NCI-H2107 (cell line): ENCODE data around the gene METTL1.
"Not testable (repeated sequence)": the region's sequence is repeated elsewhere in the genome, so short reads cannot be mapped to it uniquely, and the experiment has no call there.

Experiments used
- DNase-seq: peaks from one replicate; lab custom pipeline; 2025; lab: John Stamatoyannopoulos, UW

Gene METTL1

DNA sequence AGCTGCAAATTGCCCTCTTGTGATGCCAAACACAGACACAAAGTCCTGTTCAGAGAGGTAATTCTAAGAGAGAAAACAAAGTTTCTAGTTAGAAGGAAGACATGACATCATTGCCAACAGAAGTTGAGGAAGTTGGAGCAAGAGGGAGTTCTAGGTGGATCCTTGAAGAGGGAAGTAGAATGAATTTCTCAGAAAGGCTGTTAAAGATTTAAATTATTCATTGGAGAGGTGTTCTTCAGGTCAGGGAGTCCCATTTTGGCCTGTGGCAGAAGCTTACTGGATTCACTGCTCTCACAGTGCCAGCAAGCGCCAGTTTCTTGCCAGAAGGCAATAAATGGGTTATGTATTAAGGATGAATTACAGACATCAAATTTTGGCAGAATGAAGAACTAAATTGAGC, 26.0 kb upstream of the METTL1 start:
- no peak for DNase-seq

DNA sequence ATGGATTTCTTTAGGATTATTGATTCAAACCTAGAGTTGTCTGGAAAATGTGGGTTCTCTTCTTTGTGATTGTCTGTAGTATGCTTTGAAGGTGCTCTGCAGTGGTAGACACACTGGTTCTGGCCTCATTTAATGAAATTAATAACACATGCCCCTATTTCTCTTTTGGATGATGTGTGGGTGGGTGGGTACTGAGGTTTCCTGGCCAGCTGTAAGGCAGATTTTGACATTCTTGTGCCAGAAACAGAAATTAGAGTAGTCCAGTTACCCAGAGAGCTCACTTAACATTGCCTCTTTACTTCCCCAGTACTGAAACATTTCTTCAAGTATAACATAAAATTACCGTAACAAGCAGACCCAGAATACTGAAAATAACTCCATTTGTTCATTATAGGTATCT, 25.1 kb upstream of the METTL1 start:
- DNase-seq = no peak

DNA sequence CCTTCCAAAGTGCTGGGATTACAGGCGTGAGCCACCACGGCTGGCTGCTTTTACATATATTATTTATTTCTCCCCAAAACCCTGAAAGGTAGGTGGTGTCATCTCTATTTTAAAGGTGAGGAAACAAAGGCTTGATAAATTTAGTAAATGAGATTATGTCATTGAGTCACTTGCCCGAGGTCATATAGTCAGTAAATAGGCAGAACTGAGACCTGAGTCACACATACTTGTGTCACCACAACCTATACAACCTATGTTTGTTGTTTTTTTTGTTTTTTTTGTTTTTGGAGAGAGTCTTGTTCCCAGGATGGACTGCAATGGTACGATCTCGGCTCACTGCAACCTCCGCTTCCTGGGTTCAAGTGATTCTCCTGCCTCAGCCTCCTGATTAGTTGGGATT, 23.4 kb upstream of the METTL1 start:
- DNase-seq = no peak

DNA sequence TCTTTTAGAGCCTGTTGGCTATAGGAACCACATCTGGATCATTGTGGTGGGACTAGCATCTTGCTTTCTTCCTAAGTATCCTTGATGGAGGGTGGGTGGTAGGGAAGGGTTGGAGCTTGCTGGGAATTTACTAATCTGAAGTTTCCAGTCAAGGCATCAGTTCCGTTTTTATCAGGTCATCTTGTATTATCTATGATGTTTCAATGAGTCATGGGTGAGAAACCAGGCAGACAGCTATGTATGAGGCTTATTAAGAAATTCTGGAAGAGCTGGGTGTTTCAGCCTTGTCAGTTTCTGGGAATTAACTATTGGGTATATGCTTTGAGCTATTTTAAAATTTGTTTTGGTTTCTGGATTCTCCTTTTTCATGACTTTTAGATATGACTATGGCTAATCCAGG, 22.0 kb upstream of the METTL1 start:
- DNase-seq = no peak

DNA sequence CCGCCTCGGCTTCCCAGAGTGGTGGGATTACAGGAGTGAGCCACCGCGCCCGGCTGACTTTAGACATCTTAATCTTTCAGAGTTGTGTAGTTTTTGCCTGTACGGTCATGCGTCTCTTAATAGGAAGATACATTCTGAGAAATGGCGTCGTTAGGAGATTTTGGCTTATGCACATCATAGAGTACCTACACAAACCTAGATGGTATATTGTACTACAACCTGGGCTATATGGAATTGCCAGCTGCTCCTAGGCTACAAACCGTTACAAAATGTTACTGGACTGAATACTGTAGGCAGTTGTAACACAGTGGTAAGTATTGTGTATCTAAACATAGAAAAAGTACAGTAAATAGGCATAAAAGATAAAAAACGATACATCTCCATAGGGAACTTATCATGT, 12.0 kb upstream of the METTL1 start:
- no peak for DNase-seq

DNA sequence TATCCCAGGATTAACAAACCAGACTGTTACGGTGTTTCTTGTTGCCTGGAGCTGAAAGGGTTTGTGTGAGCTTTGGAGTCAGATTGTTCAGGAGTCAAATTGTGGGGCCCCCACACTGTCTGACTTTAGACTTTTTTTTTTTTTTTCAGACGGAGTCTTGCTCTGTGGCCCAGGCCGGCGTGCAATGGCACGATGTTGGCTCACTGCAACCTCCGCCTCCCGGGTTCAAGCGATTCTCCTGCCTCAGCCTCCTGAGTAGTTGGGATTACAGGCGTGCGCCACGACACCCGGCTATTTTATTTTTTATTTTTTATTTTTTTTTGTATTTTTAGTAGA, 11.5 kb upstream of the METTL1 start:
- no peak for DNase-seq

DNA sequence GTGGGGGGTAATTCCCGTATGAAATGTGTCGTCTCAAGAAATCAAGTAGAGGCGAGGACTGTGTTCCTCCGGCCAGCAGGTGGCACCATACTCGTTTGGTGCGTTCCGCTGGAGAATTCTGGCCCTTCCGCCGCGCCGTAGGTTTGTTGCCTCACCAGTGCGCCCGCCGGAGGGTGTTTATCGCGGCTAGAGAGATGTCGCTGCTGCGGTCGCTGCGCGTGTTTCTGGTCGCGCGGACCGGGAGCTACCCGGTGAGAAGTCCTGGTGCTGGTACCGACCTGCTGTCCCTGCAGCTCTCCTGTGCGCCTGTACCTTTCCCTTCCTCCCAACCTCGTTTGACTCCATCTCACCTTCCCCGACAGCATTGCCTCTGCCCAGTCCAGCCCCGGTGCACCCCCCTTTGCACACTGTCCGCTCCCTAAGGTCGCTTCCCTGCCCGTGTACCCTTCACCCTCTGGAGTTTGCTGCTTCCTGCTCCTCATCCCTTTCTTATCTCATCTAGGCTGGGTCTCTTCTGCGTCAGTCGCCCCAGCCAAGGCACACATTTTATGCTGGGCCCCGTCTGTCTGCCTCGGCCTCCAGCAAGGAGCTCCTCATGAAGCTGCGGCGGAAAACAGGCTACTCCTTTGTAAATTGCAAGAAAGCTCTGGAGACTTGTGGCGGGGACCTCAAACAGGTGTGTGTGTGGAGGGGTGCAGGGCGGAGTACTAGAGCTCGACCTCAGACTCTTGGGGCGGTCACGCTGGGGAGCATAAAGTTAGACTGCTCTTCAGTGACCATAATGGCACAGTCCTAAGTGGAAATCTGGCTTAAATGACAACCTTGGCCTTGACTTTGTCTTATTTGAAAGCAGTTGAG, 10.9 kb upstream of the METTL1 start, which contains the start of gene TSFM:
TSS of gene TSFM (plus strand) at position 180 of the 858 bp plus-strand sequence. CDS start at position 195, 15 bp downstream.
- peak; percentile 95 for DNase-seq

DNA sequence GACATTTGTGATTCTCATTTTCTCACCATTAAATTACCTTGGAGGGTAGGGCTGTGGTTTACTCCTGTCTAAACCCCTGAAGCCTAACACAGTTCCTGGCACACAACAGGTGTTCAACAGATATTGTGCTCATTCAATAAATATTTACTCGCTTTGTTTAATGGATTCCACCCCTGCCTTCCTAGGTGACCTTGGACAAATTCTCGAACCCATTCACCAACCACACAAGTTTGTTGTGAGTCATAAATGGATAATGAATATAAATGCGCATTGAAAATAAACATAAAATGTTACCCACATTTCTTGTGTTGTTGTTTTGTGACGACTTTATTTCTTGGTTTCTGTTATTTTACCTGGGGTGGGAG, 10.3 kb upstream of the METTL1 start:
- DNase-seq = no peak

DNA sequence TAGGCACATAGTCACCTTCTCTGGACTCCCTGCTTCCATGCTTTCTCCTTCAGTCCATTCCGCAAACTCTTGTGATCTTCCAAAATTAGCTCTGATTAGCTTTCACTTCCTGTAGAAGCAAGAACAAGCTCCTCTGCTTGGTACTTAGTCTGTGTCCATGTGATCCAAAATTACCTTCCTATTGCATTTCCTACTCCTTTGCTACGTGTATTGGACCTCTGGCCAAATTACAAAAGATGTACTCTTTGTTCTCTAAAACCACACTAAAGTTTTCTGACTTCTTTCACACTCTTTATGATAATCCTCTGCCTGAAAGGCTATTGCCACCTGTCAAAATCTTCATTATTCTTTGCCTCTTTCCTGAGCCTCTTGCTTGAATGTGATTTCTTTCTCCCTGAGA, 9.9 kb upstream of the METTL1 start:
- DNase-seq = no peak

DNA sequence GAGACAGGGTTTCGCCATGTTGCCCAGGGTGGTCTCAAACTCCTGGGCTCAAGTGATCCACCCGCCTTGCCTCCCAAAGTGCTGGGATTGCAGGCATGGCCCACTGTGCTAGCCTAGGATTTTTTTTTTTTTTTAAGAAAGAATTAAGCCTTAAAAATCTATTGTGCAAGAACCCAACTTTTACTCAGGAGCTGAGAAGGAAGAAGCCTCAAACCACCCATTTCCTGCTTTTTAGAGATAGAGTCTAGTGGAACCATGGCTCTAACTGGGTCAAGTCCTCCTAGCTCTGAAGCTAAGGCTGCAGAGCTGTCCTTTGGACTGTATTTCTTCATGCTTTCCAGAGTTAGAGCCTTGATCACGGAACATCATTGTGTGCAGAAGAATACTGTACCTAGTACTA, 9.3 kb upstream of the METTL1 start:
- DNase-seq = no peak

DNA sequence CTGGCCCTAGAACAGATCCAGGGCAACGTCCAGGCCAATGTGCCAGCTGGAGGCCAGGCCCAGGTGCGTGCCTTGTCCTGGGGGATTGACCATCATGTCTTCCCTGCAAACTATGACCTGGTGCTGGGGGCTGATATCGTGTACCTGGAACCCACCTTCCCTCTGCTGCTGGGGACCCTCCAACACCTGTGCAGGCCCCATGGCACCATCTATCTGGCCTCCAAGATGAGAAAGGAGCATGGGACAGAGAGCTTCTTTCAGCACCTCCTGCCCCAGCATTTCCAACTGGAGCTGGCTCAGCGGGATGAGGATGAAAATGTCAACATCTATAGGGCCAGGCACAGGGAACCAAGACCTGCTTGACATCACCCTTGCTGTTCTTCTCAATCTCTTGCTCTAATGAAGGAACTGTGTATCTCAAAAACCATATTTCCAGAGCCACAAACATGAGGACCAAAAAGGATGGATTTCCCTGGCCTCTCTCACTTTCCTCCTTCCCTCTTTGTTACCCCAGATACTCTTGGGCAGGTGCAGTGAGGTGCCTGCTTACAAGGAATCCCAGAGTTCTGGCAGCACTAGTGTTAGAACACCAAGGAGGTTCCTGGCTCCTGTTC, 8.5 kb upstream of the METTL1 start:
- no peak for DNase-seq

DNA sequence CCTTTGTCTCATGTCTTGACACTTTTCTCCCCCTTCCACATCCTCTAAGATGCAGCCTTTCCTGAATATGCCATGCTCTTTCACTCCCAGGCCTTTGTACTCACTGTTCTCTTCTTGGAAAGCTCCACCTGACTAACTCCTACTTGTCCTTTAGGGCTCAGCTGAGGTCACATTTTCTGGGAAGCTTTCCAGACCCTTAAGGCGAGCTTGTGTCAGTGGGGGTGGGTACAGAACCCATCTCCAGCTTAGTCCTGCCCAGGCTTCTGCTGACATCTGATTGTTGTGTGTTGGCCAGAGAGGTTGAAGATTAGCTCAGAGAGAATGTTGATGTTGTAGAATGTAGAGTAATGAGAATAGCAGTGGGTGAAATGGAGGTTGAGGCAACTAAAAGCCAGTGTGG, 7.8 kb upstream of the METTL1 start:
- no peak for DNase-seq

DNA sequence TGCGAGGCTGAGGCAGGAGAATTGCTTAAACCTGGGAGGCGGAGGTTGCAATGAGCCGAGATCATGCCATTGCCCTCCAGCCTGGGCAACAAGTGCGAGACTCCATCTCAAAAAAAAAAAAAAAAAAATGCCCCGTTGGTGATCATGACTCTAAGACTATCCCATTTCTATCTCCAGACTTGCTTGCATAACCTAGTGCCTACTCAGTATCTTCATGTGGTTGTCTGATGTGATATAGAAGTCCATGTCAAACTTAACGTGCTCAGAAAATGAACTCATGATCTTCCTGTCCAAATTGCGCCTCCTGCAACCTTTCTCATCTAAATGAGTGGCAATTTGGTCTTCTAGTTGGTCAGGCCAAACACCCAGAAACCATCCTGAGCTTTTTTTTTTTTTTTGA, 6.0 kb upstream of the METTL1 start:
- no peak for DNase-seq

DNA sequence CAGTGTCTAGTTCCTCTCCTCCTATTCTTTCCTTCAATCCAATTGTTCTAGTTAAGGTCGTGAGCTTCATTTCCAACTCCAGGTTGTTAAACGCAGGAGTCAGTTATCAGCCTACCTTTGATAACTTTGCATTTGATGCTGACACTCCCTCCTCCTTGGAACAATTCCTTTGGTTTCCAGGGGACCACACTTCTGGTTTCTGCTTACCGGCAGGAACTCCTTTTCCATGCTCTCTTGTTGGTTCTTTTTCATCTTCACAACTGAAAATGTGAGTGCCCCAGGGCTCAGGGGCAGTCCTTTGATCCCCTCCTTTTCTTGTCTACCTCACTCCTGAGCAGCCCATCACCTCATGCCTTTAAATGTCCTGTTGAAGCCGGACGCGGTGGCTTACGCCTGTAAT, 5.5 kb upstream of the METTL1 start:
- no peak for DNase-seq

DNA sequence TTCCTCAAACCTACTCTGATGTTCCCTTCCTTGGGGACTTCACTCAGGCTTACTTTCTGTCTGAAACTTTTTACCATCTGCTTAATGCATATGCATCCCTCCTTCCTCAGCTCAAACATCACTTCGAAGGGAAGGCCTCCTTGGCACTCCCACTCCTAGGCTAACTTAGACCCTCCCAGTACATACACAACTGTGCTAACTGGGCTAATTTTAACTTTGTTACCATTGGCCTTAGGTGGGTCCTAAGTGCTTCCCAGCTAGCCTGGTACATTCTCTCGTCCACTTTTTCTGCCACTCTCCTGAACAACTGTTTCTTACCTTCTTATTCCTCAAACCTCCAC, 4.3 kb upstream of the METTL1 start:
- no peak for DNase-seq

DNA sequence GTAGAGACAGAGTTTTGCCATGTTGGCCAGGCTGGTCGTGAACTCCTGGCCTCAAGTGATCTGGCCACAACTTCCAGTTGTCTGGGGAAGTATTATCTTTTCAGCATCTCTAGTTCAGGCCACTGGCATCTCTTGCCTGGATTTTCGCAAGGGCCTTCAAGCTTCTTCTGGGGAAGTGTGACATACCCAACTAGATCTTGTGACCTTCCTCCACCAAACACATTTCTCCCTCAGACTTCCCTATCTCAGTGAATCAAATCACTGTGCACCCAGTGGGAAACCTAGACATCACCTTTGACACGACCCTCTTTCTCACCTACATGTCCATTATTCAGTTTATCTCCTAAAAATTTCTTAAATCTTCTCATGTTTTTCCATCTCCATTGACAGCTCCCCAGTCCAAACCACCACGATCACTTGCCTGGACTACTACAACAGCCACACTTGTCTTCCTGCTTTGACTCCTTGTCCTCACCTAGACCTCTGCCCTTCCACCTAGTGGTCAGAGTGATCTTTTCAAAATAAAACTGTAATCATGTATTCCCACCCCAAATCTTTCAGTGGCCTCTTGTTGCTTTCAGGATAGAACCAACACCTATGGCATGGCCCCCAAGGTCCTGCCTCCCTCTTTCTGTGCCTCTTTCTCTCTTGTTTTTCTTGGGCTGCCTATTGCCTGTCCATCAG, 3.8 kb upstream of the METTL1 start:
- no peak for DNase-seq

DNA sequence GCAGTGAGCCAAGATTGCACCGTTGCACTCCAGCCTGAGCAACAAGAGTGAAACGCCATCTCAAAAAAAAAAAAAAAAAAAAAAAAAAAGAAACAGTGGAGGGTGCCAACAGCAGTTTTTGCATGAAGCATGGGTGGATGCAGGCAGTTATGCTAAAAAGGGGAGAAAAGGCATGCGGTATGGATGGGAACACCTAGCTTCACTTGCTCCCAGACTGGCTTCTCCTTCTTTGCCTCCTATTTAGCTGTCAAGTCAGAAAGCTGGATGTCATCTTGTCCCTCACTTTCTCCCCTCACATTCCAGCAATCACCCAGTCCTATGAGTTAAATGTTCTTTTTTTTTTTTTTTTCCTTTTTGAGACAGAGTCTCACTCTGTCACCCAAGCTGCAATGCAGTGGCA, 3.1 kb upstream of the METTL1 start:
- no peak for DNase-seq

DNA sequence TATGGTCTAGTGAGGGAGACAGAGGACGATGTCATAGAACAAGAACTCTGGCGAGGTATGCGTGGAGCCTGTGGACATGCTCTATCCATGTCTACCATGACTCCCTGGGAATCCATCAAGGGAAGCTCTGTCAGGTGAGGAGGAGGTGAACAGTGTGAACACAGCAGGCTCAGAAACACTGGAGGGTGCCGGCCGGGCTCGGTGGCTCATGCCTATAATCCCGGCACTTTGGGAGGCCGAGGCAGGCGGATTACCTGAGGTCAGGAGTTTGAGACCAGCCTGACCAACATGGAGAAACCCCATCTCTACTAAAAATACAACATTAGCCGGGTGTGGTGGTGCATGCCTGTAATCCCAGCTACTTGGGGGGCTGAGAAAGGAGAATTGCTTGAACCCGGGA, 2.7 kb upstream of the METTL1 start:
- DNase-seq = not testable (repeated sequence)

DNA sequence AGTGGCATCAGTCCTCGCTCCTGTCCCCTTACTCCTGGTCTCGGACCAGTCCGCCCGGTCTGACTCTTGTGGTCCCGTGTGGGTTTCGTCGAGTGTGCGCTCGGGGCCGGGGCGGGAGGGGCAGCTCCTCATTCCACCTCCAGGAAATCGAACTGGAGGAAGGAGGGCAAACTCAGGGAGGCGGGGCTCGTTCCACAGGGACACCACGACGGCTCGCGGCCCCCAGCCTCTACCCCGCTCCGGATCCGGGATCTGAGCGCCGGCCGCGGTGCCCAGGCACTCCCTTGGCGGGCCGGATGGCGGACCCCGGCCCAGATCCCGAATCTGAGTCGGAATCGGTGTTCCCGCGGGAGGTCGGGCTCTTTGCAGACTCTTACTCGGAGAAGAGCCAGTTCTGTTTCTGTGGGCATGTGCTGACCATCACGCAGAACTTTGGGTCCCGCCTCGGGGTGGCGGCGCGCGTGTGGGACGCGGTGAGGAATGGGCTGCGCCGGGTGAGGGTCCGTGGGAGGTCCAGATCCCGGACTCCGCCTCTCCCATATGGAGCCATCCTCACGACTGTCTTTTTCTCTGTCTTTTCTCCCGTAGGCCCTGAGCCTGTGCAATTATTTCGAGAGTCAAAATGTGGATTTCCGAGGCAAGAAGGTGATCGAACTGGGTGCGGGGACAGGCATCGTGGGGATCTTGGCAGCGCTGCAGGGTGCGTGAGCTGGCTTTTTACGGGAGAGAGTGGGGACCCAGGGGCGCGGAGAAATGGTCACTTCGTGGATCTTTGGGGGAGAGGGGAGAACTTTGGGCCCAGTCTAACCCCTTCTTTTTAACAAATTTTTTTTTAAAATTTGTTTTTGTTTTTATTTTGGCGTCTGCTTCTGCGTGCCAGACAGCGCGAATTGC, 771 bp upstream of the METTL1 start, which contains the start of gene EEF1AKMT3:
TSS of gene EEF1AKMT3 (plus strand) at position 186 of the 894 bp plus-strand sequence. CDS start at position 297, 111 bp downstream.
- no peak for DNase-seq

DNA sequence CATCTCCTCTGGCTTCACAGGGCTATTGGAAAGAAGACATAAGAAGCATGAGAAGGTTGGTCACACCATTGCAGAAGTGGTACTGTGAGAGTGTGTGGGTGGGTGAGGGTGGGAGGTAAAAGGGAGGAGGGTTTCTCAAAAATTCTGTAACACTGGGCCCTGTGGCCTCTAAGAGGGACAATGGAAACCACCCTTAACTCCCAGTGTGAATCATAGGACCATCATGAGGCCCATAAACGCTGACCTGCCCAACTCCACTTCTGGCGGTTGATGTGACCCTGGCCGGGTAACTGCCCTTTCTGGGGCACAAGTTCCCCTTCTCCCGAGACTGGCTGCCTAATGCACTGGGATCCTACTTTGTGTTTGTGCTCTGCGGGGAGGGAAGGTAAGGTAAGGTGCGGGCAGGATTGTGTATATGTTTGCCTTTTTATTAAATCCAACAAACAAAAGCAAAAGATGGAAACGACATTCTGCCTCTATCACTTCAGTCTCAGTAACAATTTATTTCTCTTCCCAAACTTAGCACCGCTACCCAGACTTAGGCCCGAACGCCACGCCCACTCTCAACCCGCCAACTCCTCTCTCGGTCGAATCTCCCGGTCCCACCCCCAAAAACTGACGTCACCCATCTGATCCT, 551 bp downstream of the METTL1 start:
- DNase-seq = peak; percentile 76

DNA sequence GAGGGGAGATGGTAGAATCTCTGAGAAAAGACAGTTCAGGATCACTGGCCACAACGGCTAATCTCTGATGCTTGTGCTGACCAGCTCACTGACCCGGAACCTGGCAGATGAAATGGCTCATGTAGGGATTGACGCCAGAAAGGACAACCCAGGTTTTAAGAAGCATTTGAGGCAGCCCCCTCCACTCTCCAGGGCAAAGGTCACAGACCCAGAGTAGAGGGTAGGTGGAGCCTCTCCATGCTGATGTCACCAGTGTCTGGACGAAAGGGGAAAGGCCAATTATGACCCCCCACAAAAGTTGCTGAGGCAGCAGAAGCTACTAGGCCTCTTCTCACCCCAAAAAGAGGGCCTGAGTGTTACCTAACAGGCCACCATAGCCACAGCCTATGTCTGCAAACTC, 1.2 kb downstream of the METTL1 start:
- DNase-seq = no peak

DNA sequence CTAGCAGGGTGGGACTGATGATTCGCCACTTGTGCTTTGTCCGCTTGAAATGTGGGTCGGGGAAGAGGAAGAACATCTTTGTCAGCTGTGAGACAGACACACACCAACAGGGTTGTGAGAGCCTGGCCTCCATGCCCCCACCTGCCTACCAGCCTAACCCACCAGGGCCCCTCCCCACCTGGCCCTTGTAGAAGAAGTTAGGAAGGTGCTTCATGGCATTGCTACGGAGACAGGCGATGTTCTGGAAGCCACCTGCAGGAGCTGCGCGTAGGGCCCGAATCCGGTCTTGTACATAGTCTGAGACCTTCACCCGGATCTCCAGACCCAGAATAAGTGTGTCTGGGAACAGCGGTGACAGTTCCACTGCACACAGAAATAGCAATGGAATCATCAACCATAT, 2.3 kb downstream of the METTL1 start:
- no peak for DNase-seq
